Smooth muscle cell of the pulmonary artery (primary cell): ENCODE data around the gene HARBI1. TPM values are rescaled to one million over a fixed set of nuclear protein-coding genes. Genes with fewer than 3 reads are reported as not detected.

Source experiments
- total RNA-seq: library from RNA; depleted of rRNA; stranded (reverse); fragments of >200 nt; gene quantifications from 2 replicates; pipeline ENCODE4 v1.2.3, GENCODE V29; 2014

Gene HARBI1, protein sequence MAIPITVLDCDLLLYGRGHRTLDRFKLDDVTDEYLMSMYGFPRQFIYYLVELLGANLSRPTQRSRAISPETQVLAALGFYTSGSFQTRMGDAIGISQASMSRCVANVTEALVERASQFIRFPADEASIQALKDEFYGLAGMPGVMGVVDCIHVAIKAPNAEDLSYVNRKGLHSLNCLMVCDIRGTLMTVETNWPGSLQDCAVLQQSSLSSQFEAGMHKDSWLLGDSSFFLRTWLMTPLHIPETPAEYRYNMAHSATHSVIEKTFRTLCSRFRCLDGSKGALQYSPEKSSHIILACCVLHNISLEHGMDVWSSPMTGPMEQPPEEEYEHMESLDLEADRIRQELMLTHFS
- total RNA-seq = 3.8 and 4.6 TPM in 2 replicates

DNA sequence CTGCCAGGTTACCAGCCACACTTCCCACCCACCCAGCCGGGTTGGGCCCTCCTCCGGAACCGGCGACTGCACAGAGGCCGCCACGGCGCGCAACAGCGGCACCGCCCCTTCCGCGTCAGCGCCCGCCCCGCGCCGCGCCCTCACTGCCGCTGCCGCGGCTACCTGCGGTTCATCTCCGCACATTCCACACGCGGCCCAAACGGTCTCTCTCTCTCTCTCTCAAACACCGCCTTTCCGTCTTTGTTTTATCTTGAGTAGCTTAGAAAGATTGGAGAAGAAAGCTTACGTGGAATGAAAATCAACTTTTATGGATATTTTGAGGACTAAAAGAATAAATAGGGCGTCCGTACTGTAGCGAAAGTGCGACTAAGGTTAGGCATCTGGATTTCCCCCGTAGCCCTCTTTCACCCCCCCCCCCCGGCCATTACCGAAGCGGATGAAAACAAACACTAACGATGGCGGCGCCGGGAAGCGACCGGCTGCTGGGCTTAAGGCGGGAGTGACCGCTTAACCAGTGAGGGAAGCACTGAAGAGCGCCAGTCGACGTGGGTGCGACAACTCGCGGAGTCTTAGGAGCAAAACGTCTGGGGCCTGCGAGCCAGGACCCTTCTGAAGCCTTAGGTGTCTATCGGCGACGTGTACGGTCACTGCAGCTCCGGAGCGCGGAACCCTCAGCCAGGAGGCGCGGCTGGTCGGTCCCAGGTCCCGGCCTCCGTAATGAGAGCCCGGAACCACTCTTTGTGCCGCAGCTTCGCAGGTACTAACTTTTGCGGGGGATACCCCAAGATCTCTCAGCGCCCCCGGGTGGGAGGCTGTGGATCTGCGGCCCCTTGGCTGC lies at the start of gene HARBI1, which contains the start of gene ATG13:
Gene HARBI1, minus strand, starts transcription at position 94 of the 838 bp plus-strand sequence. CDS start 990 bp downstream, outside the sequence.
Gene ATG13, plus strand, starts transcription at position 420 of the 838 bp plus-strand sequence. CDS start 26,739 bp downstream, outside the sequence.

GRCh38 chr11:46593550-46594373 lies 23.3 kb downstream of the HARBI1 start, which contains the start of gene AMBRA1:
AMBRA1 (minus strand) TSS chr11:46594023; CDS start chr11:46548380, 45,643 bp downstream.

Other genes with a start within 250 kb of the HARBI1 start
- gene MDK, start 235.6 kb downstream of the HARBI1 start, total RNA-seq = 9.6 and 24.3 TPM in 2 replicates
- gene CHRM4, start 225.5 kb downstream of the HARBI1 start, total RNA-seq = 0.07 and 0.23 TPM in 2 replicates
- 22.6 and 25.2 TPM in 2 replicates for gene AMBRA1, start 23.2 kb downstream of the HARBI1 start, total RNA-seq
- 91.4 and 98.3 TPM in 2 replicates for gene ATG13, start 326 bp upstream of the HARBI1 start, total RNA-seq
- gene ARHGAP1, start 83.4 kb upstream of the HARBI1 start, total RNA-seq = 81.7 and 86.8 TPM in 2 replicates
- 6.5 and 10.1 TPM in 2 replicates for gene ZNF408, start 83.8 kb upstream of the HARBI1 start, total RNA-seq
- not detected in 2 replicates for gene F2, start 102.0 kb upstream of the HARBI1 start, total RNA-seq
- gene CKAP5, start 229.1 kb upstream of the HARBI1 start, total RNA-seq = 87.2 and 96.4 TPM in 2 replicates